Ishikawa (cell line): Measurements from ENCODE around the gene SPAG9.

Experiments used
- EP300 ChIP-seq: IDR thresholded peaks from 2 replicates; pipeline ENCODE4 v1.6.1; 2012; ENCODE audit warnings: borderline replicate concordance
- MAX ChIP-seq: IDR thresholded peaks from 2 replicates; pipeline ENCODE4 v1.6.1; 2012
- RAD21 ChIP-seq: IDR thresholded peaks from 2 replicates; pipeline ENCODE4 v1.6.1; 2012; ENCODE audit warnings: low read depth
- REST ChIP-seq: IDR thresholded peaks from 2 replicates; pipeline ENCODE4 v1.6.1; 2012; ENCODE audit warnings: low read depth, mild to moderate bottlenecking
- ZBTB7A ChIP-seq: IDR thresholded peaks from 2 replicates; pipeline ENCODE4 v1.6.1; 2012; ENCODE audit warnings: low read depth

- TF ChIP-seq MAX (no peak), RAD21 (no peak), REST (no peak), EP300 (no peak), ZBTB7A (no peak)
Observed at GRCh38 chr17:51029142-51029541, 91.5 kb downstream of the SPAG9 start.
